ENCODE measurements around the gene LGR6.
"Not testable (repeated sequence)": the region's sequence is repeated elsewhere in the genome, so short reads cannot be mapped to it uniquely, and the experiment has no call there.

The LGR6 gene

DNA sequence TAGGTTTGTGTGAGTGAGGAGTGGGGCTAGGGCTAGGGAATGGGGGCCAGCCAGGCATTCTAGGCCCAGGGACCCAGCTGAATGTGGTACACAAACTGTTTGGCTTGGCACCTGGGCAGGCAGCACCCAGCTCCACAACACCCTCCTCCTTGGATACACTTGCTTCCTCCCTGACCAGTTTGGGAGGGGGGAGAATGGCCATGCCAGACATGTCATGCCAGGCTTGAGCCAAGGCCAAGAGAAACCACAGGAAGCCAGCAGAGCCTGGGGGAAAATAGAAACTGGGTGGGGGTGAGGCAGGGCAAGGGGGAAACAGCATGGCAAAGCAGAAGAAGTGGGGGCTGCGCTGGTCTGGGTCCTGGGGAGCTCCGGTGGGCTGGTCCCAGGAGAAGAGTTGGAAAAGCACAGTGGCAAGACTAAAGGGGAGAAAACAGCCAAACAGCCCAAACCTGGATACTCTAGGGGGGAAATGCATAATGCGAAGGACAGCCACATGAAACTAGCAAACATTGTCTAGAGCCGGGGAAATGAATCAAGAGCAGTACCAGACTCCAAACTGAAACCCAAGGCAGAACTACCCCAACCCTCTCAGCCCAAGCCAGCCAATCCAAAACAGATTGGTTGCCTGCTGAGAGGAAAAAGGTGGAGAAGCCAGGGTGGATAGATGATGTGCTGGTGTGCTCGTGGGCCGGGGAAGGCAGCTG is 47.9 kb downstream of the LGR6 start:
- no peak for DNase-seq

DNA sequence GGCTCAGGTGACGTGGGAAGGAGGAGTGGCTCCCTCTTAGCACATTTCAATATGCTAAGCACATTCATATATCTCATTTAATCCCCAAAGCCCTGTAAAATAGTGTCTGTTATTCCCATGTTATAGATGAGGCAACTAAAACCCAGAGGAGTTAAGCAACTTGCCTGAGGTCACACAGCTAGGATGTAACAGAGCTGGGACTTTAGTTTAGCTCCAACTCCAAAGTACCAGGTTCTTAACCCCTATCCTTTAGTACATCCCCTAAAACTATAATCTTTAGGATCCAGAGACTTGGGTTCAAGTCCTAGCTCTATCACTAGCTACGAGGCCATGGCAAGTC is 48.5 kb downstream of the LGR6 start:
- DNase-seq = no peak

DNA sequence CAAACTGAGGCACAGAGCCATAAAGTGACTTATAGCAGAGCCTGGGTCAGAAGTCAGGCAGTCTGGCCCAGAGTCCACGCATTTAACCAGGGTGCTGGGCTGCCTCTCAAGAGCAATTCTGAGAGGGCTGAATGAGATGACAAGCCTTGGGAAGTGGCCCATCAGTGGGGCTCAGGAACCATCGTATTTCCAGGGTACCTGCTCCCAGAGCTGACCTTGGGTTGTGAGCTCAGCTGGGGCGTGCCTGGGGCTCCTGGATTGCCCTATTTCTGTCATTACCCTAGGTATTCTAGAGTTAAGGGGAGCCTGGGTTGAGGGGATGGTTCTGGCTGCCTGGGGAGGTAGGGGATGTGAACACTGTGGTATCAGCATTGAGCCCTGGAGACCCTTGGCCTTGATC is 49.4 kb downstream of the LGR6 start:
- DNase-seq = no peak

DNA sequence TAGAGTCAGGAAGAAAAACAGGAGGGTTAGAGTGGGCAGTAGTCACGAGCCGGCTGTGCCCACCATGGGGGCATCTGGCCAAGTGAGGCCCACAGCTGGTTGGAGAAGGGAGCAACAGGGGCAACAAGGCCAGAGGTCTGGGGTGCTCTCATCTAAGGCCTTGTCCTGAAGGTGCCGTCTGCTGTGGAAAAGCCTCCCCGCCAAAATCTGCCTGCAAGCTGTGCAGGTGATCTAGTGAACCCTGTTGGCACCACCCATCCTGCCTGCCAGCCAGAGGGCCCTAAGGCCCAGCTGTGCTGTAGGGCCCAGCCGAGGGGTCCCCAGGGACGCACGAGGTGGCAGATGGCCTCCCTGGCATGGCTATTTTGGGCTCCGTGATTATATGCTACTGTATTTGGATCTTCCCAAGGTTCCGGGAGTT is 51.3 kb downstream of the LGR6 start:
- DNase-seq = no peak

DNA sequence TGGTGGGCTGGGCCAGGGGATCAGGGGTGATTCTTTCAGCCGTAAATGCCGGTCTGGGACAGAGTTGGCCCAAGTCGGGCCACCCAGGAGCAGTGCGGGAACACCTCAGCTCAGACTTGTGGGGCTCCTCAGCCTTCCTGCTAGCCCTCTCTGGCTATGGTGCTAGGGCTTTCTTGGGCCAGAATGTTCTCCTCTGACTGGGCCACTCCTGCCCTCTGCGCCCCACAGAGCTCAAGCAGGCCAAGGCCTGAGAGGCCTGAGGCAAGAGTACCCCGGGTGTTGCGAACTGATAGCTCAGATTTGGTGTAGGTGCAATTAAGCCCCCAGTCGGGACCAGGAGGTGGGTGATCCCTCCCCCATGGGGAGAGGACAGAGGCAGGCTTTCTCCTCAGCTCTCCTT is 51.8 kb downstream of the LGR6 start:
- DNase-seq = no peak

DNA sequence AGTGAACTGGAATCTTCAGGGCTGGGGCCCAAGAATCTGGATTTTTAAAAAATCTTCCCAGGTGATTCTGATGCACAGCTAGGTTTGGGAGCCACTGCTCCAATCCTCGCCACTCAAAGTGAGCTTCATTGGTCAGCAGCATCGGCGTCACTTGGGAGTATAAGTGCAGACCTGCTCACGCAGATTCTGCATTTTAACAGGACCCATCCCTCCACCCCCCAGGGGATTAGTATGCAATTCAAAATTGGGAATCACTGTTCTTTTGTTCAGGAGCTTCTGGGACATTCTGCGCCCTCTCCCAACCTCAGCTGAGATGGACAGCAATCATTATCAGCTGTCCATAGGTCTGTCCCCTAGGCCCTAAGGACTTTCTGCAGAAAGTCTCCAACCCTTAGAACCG is 53.5 kb downstream of the LGR6 start:
- DNase-seq = no peak

- no peak for DNase-seq
Observed at GRCh38 chr1:202247837-202248795, 54.5 kb downstream of the LGR6 start.

DNA sequence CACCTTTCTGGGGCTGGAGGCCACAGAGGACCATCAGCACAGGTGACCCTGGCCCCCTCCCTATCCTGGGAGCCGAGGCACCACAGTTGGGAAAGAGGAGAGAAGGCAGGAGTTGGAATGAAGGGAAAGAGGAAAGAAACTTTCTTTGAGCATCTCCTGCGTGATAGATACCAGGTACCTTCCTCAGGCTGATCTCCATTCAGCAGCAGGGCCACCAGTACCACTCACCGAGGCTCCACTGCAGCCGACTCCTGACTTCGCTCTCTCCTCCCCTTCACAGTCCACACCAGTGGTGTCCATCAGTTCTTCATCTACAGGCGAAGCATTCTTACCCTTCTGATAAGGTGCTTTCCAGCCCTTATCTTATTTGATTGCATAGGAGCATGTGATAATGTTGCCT is 55.3 kb downstream of the LGR6 start:
- DNase-seq = no peak

GRCh38 chr1:202249436-202249835 is 55.8 kb downstream of the LGR6 start:
- DNase-seq = no peak

- DNase-seq = no peak
Observed at GRCh38 chr1:202249846-202250245, 56.2 kb downstream of the LGR6 start.

- DNase-seq = no peak
Observed at GRCh38 chr1:202250982-202251381, 57.4 kb downstream of the LGR6 start.

- no peak for DNase-seq
Observed at GRCh38 chr1:202251424-202252256, 58.0 kb downstream of the LGR6 start.

- no peak for DNase-seq
Observed at GRCh38 chr1:202252271-202252670, 58.7 kb downstream of the LGR6 start.

DNA sequence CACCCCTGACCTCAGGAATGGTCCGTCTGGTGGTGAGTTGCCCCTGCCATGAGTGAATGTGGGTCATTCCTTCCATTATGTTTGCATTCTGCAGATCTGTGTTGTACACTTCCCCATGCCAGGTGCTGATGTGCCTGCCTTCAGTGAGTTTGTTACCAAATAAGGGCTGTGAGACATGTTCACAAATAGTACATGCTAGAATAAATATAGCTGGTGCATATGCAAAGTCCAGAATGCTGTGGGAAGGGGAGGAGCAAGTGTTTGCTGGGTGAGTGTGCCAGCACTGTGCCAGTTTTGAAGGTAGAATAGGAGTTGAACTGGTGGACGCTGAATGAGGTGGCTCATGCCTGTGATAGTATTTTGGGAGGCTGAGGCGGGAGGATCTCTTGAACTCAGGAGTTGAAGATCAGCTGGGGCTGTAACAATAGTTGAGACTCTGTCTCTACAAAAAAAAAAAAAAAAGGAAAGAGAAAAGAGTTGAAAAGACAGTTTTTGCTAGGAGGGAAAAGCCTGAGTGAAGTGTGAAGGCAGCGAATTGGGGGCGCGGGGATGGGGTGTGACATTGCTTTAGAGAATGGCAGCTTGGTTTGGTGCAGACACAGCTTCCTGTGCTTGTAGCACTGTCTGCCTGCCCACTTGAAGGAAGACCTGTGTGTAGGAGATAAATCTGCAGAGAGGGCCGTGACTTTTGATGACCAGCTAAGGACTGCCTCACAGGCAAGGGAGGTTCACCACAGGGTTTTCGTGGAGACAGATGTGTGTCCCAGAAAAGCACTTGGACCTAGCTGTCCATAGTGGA is 61.1 kb downstream of the LGR6 start:
- DNase-seq = no peak

DNA sequence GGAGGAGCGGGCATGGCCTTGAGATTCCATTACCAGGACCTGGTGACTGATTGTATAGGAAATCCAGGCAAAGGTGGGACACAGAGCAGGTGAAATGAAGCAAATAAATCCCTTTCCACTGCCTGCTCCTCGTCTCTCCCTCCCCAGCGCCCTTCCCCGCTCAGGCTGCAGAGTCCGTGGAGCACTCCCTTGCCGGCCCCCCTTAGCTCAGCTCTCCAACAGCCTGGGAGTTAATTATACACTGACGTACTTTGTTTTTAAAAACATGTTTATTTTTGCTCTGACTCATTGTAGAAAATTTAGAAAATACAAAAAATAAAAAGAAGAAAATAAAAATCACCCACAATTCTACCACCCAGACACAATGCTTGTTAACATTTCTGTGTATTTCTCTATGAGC is 61.7 kb downstream of the LGR6 start:
- no peak for DNase-seq

DNA sequence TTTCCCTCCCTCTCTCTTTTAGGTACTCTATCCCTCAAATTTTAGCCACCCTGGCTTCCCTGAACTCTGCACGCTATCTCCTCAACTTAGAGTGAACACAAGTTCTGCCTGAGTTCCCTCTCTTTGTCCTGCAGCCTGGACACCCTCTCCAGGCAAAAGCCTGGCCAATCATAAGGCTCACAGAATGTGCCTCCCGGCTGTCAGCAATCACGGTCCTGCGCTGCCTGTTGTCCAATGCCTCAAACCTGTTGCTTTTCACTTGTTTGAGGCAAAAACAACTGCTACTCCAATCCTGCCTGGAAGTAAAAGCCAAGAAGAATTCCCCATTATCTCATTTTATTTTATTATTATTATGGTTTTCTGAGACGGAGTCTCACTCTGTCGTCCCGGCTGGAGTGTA is 66.1 kb downstream of the LGR6 start:
- no peak for DNase-seq

- DNase-seq = not testable (repeated sequence)
Observed at GRCh38 chr1:202261209-202261958, 67.8 kb downstream of the LGR6 start.

DNA sequence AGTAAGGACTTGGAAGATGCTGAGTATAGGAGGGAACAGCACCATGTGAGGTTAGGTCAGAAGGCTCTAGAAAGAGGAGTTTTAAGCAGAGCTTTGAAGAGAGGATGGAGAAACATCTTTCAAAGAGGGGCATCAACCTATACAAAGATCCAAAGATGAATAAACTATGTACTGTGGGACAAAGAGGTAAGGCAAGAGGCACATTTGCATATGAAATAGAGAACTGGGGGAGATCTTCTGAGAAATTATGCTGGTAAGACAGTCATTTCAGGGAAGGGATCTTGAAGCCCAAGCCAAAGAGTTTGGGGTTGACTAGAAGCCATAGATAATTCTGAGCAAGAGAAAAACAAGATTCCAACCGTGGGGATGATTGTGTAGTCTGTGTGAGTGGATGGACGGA is 70.0 kb downstream of the LGR6 start:
- DNase-seq = no peak

GRCh38 chr1:202264300-202264699 is 70.7 kb downstream of the LGR6 start:
- DNase-seq = no peak

GRCh38 chr1:202264726-202265125 is 71.1 kb downstream of the LGR6 start:
- no peak for DNase-seq

DNA sequence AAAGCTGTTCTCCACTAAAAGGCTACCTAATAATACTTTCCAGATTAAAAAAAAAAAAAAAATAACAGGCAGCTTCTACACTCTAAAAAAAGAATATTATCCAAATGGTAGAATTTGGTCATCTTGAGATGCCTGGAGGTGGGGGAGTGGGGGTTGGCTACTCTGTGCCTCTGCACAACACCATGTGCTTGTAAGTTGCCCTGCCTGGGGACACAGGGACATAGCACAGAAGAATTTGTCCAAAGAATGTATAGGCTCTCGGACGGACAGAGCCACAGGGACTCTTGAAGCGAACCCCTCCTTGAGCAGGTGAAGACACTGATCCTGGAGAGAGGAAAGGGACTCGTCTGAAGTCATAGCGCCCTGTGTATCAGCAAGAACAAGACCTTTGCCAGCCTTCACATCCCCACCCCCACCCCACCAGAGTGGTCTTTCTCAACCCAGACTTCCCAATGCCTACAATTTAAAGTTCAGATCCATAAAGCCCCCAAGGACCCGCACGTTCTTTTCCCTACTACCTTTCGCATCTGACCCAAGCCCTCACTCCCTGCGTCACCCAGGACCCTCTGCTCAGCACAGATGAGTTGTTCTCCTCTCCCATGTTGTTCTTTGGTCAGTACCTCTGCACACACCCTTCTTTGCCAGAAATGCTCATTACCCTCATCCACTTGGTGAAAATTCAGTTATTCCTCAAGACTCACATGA is 72.6 kb downstream of the LGR6 start:
- DNase-seq = no peak

All from fibroblast of skin of abdomen (primary cell).